Transverse colon (tissue), 4 donors: ENCODE data around the gene OLFM3. TPM values are rescaled to one million over a fixed set of nuclear protein-coding genes. Genes with fewer than 3 reads are reported as not detected.

Experiments used
- DNase-seq: peaks from one replicate; pipeline ENCODE4 v3.0.0-alpha.2; 2019
- H3K27ac ChIP-seq, 4 donors: fragments of 200-600 bp; sonication (generic); 2 replicates each; pipeline ENCODE4 v1.5.1; 2016 to 2018; ENCODE audit warnings: inconsistent platforms in 4 of 4
- H3K27me3 ChIP-seq: fragments of 200-600 bp; sonication (generic); 2 replicates; pipeline ENCODE4 v1.5.1; 2017; ENCODE audit warnings: inconsistent platforms
- H3K36me3 ChIP-seq, 4 donors: fragments of 200-600 bp; sonication (generic); 2 replicates each; pipeline ENCODE4 v1.5.1; 2017 to 2019; ENCODE audit warnings: inconsistent platforms in 4 of 4
- H3K4me1 ChIP-seq, 4 donors: fragments of 200-600 bp; sonication (generic); 2 replicates each; pipeline ENCODE4 v1.5.1; 2017 to 2020; ENCODE audit warnings: inconsistent platforms in 4 of 4
- H3K4me3 ChIP-seq, 4 donors: fragments of 200-600 bp; sonication (generic); 1 replicate in 1 of 4; 2 replicates in 3 of 4; pipeline versions ENCODE4 v1.5.1 to v1.6.1; 2017 to 2019; ENCODE audit warnings: inconsistent platforms in 4 of 4
- H3K9me3 ChIP-seq, 2 donors: fragments of 200-600 bp; sonication (generic); 2 replicates each; pipeline ENCODE4 v1.5.1; 2017 to 2019; ENCODE audit warnings: inconsistent platforms in 2 of 2
- EP300 ChIP-seq: sonication (generic); formaldehyde crosslinking; IDR thresholded peaks from one replicate; pipeline ENCODE4 v1.6.1; 2017; ENCODE audit warnings: antibody characterized with exemption, low read depth
- POLR2A ChIP-seq: fragments of 450-650 bp; IDR thresholded peaks from one replicate; pipeline ENCODE4 v1.6.1; 2016; ENCODE audit warnings: antibody characterized with exemption, mild to moderate bottlenecking, moderate library complexity
- POLR2AphosphoS5 ChIP-seq, 3 donors: sonication (generic); formaldehyde crosslinking; IDR thresholded peaks; one replicate each; pipeline ENCODE4 v1.6.1; 2016; ENCODE audit warnings: antibody characterized with exemption in 3 of 3
- WGBS, 2 donors: methylation state at CpG; one replicate each; pipeline ENCODE4 v1.1.5; 2018; ENCODE audit warnings: low coverage in 1 of 2; 5-methylcytosine and 5-hydroxymethylcytosine counted together
- in situ Hi-C, 4 donors: fragments of 200-750 bp; cut with MboI; loops; one replicate each; pipeline versions ENCODE4 v1.15.0 to v1.15.1; 2017; ENCODE audit warnings: low sequenced_read_pairs in 3 of 4, low pct_ligation_motif_present in 1 of 4, low pct_unique_long_range_greater_than_20kb in 1 of 4
- intact Hi-C: fragments of 100-400 bp; cut with DNase I; formaldehyde crosslinking; loops from one replicate; pipeline ENCODE4 v1.15.1; 2023; ENCODE audit warnings: low total_unique reads
- total RNA-seq, 4 donors: library from RNA; depleted of rRNA; stranded (reverse); fragments of >200 nt; gene quantifications; one replicate each; pipeline ENCODE4 v1.1.0, GENCODE V29; 2016
- TF ChIP-seq, protein P1 (sequence below), 5 experiments: fragments of 200-600 bp in 3 of 5; fragments of 450-650 bp in 2 of 5; sonication (generic) in 3 of 5; IDR thresholded peaks; 1 replicate in 2 of 5; 2 replicates in 3 of 5; pipeline ENCODE4 v1.5.1; 2016 to 2017; ENCODE audit warnings: antibody characterized with exemption in 5 of 5, inconsistent platforms in 3 of 5, mild to moderate bottlenecking in 2 of 5, moderate library complexity in 1 of 5

The OLFM3 gene
- under 1 TPM in 1 of 4 donors, not detected in 3; 0.55 TPM for total RNA-seq

DNA sequence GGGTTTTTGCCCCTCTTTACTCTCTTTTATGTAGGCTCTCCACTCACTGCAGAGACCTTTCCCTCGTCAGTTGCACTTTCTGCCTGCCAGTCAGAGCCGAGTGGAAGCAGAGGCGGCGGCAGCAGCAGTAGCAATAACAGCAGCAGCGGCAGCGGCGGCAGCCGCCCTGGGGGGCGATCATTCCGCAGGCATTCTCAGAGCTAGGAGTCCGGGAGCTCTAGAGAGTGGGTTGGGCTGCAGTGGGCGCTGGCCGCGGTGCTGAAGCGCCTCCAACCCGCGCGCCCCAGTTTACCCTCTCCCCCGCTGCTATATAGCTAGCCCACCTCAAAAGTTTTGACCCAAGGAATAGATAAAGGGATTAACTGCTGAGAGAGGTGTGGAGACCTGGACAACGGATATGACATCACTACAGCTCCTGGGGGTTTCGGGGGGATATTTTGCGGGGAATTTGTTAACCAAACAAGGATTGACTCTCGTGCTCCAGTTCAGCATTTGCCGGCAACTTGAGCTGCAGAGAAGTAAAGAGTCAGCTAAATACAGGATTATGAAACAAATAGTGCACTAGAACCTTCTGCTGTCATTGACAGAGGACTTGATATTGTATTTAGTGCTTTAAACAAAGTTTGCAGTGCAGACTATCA, at the start of gene OLFM3:
Gene OLFM3, minus strand, starts transcription at position 102 of the 641 bp plus-strand sequence.
- DNase-seq, result no peak
- TF ChIP-seq POLR2AphosphoS5 (IDR thresholded peaks at IDR 0.05) (no peak), EP300 (no peak), POLR2A (no peak)
- TF ChIP-seq, protein P1, sequence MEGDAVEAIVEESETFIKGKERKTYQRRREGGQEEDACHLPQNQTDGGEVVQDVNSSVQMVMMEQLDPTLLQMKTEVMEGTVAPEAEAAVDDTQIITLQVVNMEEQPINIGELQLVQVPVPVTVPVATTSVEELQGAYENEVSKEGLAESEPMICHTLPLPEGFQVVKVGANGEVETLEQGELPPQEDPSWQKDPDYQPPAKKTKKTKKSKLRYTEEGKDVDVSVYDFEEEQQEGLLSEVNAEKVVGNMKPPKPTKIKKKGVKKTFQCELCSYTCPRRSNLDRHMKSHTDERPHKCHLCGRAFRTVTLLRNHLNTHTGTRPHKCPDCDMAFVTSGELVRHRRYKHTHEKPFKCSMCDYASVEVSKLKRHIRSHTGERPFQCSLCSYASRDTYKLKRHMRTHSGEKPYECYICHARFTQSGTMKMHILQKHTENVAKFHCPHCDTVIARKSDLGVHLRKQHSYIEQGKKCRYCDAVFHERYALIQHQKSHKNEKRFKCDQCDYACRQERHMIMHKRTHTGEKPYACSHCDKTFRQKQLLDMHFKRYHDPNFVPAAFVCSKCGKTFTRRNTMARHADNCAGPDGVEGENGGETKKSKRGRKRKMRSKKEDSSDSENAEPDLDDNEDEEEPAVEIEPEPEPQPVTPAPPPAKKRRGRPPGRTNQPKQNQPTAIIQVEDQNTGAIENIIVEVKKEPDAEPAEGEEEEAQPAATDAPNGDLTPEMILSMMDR (IDR thresholded peaks at IDR 0.05), result no peak
- WGBS, 2 donors, result 17% methylated on average over 19 of the region's 24 CpGs; no CpG with 5 or more reads in 1 of the 2 donors
- Histone ChIP-seq H3K36me3 (no peaks in the 10 kb centered on the region), H3K4me1 (peaks cover 0 to 4% (median 0%) of the 10 kb centered on the region in 4 donors), H3K9me3 (no peaks in the 10 kb centered on the region), H3K4me3 (no peak within 1 kb of the TSS), H3K27ac (no peak within 1 kb of the TSS), H3K27me3 (peaks cover 38% of the 10 kb centered on the region)
- intact Hi-C loops, result no loop called here
- in situ Hi-C loops, result loop anchor here in 2 of 4 donors (10.0 to 25.0 kb wide), 2 partner anchors 188 to 190 kb away; no protein-coding TSS in a partner anchor

DNA sequence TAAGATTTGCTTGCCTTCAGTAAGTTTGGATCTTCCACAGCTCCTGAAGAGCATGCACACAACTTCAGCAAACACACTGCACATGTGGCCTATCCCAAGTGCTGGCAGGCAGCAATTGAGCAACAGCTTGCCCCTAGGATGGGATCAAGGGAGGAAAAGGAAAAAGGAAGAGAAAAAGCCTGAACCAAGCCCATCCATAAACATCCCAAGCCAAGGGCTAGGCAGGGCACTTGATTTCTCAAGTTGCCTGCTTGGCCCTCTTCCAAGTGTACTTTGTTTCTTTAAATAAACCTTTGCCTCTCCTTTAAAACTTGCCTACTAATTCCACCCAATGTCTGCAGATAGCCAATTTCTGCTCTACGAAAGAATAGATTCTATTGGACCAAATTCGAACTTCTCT, 49.0 kb upstream of the OLFM3 start:
- H3K4me3 ChIP-seq, result no peak overlapping the region
- WGBS, 2 donors, result 57 to 59% methylated on average over 2 of the region's 2 CpGs
- peak; percentile 69 for DNase-seq
- H3K27ac ChIP-seq, result peak overlapping the region; percentile 45 to 70 (median 66)
- H3K9me3 ChIP-seq, result no peaks in the 10 kb centered on the region
- TF ChIP-seq POLR2A (no peak), EP300 (peak; percentile 9), POLR2AphosphoS5 (IDR thresholded peaks at IDR 0.05) (peak in 2 of 3 donors; percentile 27 to 71)
- TF ChIP-seq, protein P1 (IDR thresholded peaks at IDR 0.05), result no peak
- intact Hi-C loops, result loop anchor here (10.0 kb wide), 1 partner anchor 1919 kb away; no protein-coding TSS in a partner anchor
- no peaks in the 10 kb centered on the region for H3K36me3 ChIP-seq
- in situ Hi-C loops, result no loop called here
- H3K4me1 ChIP-seq, result peaks cover 0 to 10% (median 2%) of the 10 kb centered on the region in 4 donors
- H3K27me3 ChIP-seq, result no peaks in the 10 kb centered on the region

DNA sequence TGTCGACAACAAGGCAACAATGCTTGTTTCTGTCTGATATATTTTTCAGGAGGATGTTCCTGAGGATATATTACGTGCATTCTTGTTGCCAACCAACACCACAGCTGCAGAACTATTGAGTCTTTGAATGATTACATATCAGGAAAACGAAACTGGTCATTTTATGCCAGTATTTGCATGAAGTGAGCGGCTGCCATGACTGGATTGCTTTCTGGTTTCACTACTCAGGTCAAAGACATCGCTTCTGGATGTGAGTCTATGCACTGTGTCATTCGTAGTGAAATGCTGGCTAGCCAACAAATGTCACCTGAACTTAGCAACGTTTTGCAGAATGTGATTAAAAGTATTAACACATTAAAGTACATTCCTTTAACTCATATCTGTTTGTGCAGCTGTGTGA, 35.8 kb upstream of the OLFM3 start:
- no peak for DNase-seq
- Histone ChIP-seq H3K4me1 (no peaks in the 10 kb centered on the region), H3K27me3 (no peaks in the 10 kb centered on the region), H3K27ac (no peak overlapping the region), H3K9me3 (no peaks in the 10 kb centered on the region), H3K4me3 (no peak overlapping the region), H3K36me3 (no peaks in the 10 kb centered on the region)
- TF ChIP-seq EP300 (no peak), POLR2AphosphoS5 (IDR thresholded peaks at IDR 0.05) (no peak), POLR2A (no peak)
- TF ChIP-seq, protein P1 (IDR thresholded peaks at IDR 0.05), result no peak
- intact Hi-C loops, result no loop called here
- in situ Hi-C loops, result no loop called here
- WGBS, 2 donors, result 68% methylated on average over 6 to 7 of the region's 7 CpGs

DNA sequence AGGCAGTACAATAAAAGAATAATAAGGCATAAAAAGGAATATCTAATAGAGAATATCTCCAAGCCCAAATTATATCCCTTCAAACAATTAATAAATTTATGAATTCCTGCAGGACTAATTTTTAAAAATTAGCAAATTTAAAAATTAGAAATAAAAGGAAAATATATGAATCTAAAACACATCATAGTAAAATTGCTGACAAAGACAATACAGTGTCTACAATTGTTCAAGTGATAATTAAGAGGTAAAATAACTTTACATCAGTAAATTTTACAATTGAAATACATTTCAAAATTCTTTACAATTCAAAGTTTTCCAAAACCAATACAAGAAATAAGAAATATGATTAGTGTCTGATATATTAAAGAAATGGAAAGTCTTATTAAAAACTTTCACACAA, 22.8 kb upstream of the OLFM3 start:
- Histone ChIP-seq H3K9me3 (no peaks in the 10 kb centered on the region), H3K4me1 (no peaks in the 10 kb centered on the region), H3K27ac (no peak overlapping the region), H3K27me3 (no peaks in the 10 kb centered on the region), H3K4me3 (no peak overlapping the region), H3K36me3 (no peaks in the 10 kb centered on the region)
- in situ Hi-C loops, result no loop called here
- no peak for DNase-seq
- TF ChIP-seq POLR2AphosphoS5 (IDR thresholded peaks at IDR 0.05), result no peak
- no peak for TF ChIP-seq POLR2A
- TF ChIP-seq, protein P1 (IDR thresholded peaks at IDR 0.05), result no peak
- TF ChIP-seq EP300, result no peak
- intact Hi-C loops, result no loop called here
